B cell (primary cell): ENCODE measurements around the gene FREM2. TPM values are rescaled to one million over a fixed set of nuclear protein-coding genes. Genes with fewer than 3 reads are reported as not detected.

ENCODE experiments used
- ATAC-seq: fragments of 200-7000 bp; cut with Tn5 transposase; one replicate; pipeline ENCODE4 v1.10.0; 2021; ENCODE audit warnings: low read depth, mild to moderate bottlenecking, moderate number of reproducible peaks, moderate library complexity
- CTCF ChIA-PET: fragments of 350-600 bp; sonication (Branson Sonifier 250); formaldehyde crosslinking; loops from one replicate; lab custom pipeline; 2021; ENCODE audit warnings: antibody characterized with exemption, inconsistent platforms; lab: Charles Lee
- POLR2A ChIA-PET: fragments of 350-600 bp; sonication (Branson Sonifier 250); formaldehyde crosslinking; loops from one replicate; lab custom pipeline; 2021; ENCODE audit warnings: antibody characterized with exemption; lab: Charles Lee
- DNase-seq: peaks from one replicate; pipeline ENCODE4 v3.0.0; 2013
- H2AFZ ChIP-seq: 2 replicates; pipeline ENCODE4 v1.6.1; 2012; ENCODE audit warnings: mild to moderate bottlenecking, low read depth, low read length; ENCODE audit not compliant: insufficient read depth, poor library complexity, severe bottlenecking
- H3K27ac ChIP-seq, 2 donors: 1 replicate in 1 of 2; 2 replicates in 1 of 2; pipeline ENCODE4 v1.5.1; 2012 to 2013; ENCODE audit warnings: low read length in 2 of 2, mild to moderate bottlenecking in 2 of 2, moderate library complexity in 1 of 2
- H3K27me3 ChIP-seq, 4 experiments: fragments of 200-600 bp in 1 of 4; sonication (generic) in 1 of 4; replicated peaks in 1 of 4; 1 replicate in 2 of 4; 2 replicates in 2 of 4; pipeline versions ENCODE4 v1.6.1 to v1.7.0; 2013 to 2016; ENCODE audit warnings: low read length in 3 of 4, mild to moderate bottlenecking in 2 of 4, mixed read lengths in 1 of 4, moderate library complexity in 1 of 4; ENCODE audit not compliant: insufficient read depth in 4 of 4, control insufficient read depth in 3 of 4; ENCODE audit errors: control extremely low read depth in 1 of 4
- H3K36me3 ChIP-seq, 2 experiments: replicated peaks in 1 of 2; 1 replicate in 1 of 2; 2 replicates in 1 of 2; pipeline versions ENCODE4 v1.6.1 to v1.7.1; 2013; ENCODE audit warnings: low read length in 1 of 2; ENCODE audit not compliant: insufficient read depth in 2 of 2, control insufficient read depth in 1 of 2; ENCODE audit errors: control extremely low read depth in 1 of 2, extremely low read depth in 1 of 2
- H3K4me1 ChIP-seq, 2 donors: fragments of 200-600 bp in 1 of 2; sonication (generic) in 1 of 2; 1 replicate in 1 of 2; 2 replicates in 1 of 2; pipeline versions ENCODE4 v1.5.1 to v1.6.1; 2013 to 2017; ENCODE audit warnings: low read length in 2 of 2; ENCODE audit not compliant: control insufficient read depth in 2 of 2, insufficient read depth in 2 of 2
- H3K4me2 ChIP-seq: replicated peaks from 2 replicates; pipeline ENCODE3; 2012; ENCODE audit warnings: mild to moderate bottlenecking, low read depth, low read length; ENCODE audit not compliant: poor library complexity, severe bottlenecking
- H3K4me3 ChIP-seq, 5 experiments: fragments of 200-600 bp in 1 of 5; sonication (generic) in 1 of 5; 1 replicate in 3 of 5; 2 replicates in 2 of 5; pipeline versions ENCODE4 v1.5.1 to v1.7.0; 2011 to 2016; ENCODE audit warnings: low read length in 4 of 5, mild to moderate bottlenecking in 4 of 5, low read depth in 2 of 5, control low read depth in 1 of 5, moderate library complexity in 1 of 5; ENCODE audit not compliant: insufficient read depth in 1 of 5; ENCODE audit errors: control extremely low read depth in 1 of 5, extremely low read depth in 1 of 5
- H3K79me2 ChIP-seq: fragments of 200-600 bp; sonication (generic); one replicate; pipeline ENCODE4 v1.6.0; 2016; ENCODE audit warnings: low read length; ENCODE audit not compliant: control insufficient read depth, insufficient read depth
- H3K9ac ChIP-seq: fragments of 200-600 bp; sonication (generic); 2 replicates; pipeline ENCODE4 v1.6.1; 2017; ENCODE audit warnings: mild to moderate bottlenecking, low read length, moderate library complexity
- H3K9me3 ChIP-seq, 3 donors: one replicate each; pipeline versions ENCODE4 v1.6.1 to v1.7.1; 2013; ENCODE audit warnings: low read length in 2 of 3; ENCODE audit not compliant: control insufficient read depth in 2 of 3, insufficient read depth in 1 of 3; ENCODE audit errors: control extremely low read depth in 1 of 3
- H4K20me1 ChIP-seq: 2 replicates; pipeline ENCODE4 v1.6.0; 2012; ENCODE audit warnings: mild to moderate bottlenecking, low read length; ENCODE audit not compliant: insufficient read depth, control insufficient read depth, poor library complexity, severe bottlenecking
- H3K27ac Mint-ChIP-seq: one replicate; pipeline ENCODE4 v1.8.0; 2021; ENCODE audit warnings: mixed read lengths
- H3K27me3 Mint-ChIP-seq: one replicate; pipeline ENCODE4 v1.8.0; 2021; ENCODE audit warnings: mixed read lengths
- H3K4me1 Mint-ChIP-seq: one replicate; pipeline ENCODE4 v1.8.0; 2021; ENCODE audit warnings: mixed read lengths
- H3K4me3 Mint-ChIP-seq: one replicate; pipeline ENCODE4 v1.8.0; 2021; ENCODE audit warnings: mixed read lengths
- H3K9me3 Mint-ChIP-seq: one replicate; pipeline ENCODE4 v1.8.0; 2022; ENCODE audit warnings: mixed read lengths; ENCODE audit not compliant: insufficient read depth
- CTCF ChIP-seq: fragments of 200-600 bp; IDR thresholded peaks from one replicate; pipeline ENCODE4 v1.8.0; 2022; ENCODE audit warnings: antibody characterized with exemption, mild to moderate bottlenecking
- EZH2 ChIP-seq: IDR thresholded peaks from 2 replicates; pipeline ENCODE4 v1.6.1; 2012; ENCODE audit warnings: borderline replicate concordance, low read depth, mild to moderate bottlenecking, moderate library complexity, low read length; ENCODE audit not compliant: insufficient read depth, poor library complexity, severe bottlenecking
- WGBS: methylation state at CpG from one replicate; pipeline ENCODE4 v1.1.5; 2013; ENCODE audit warnings: missing lambda C conversion rate; ENCODE audit not compliant: insufficient coverage; 5-methylcytosine and 5-hydroxymethylcytosine counted together
- intact Hi-C: fragments of 100-400 bp; cut with micrococcal nuclease; formaldehyde crosslinking; loops from one replicate; pipeline ENCODE4 v1.10.0; 2022
- polyA plus RNA-seq: library from polyadenylated mRNA; depleted of rRNA; stranded (reverse); fragments of >200 nt; gene quantifications from 2 replicates; pipeline ENCODE4 v1.2.3, GENCODE V29; 2012
- total RNA-seq, 2 donors: library from RNA; stranded (reverse); fragments of 120-200 nt in 1 of 2; gene quantifications; 1 replicate in 1 of 2; 2 replicates in 1 of 2; pipeline versions ENCODE4 v1.2.3 to v1.2.4, GENCODE V29; 2013 to 2022

Gene FREM2
- total and polyA plus RNA-seq, 2 donors (not counting 1 experiment from before 2014, with no cell fraction given): not detected

- ATAC-seq (no peak), DNase-seq (no peak)
- Histone ChIP-seq H4K20me1 (no peaks in the 10 kb centered on the region), H3K79me2 (no peaks in the 10 kb centered on the region), H3K36me3 (no peaks in the 10 kb centered on the region), H3K9ac (no peak overlapping the region), H3K9me3 (peaks cover 0 to 10% (median 0%) of the 10 kb centered on the region in 3 donors), H3K27ac (no peak overlapping the region), H3K4me3 (no peak overlapping the region), H3K27me3 (peaks cover 0 to 20% (median 5%) of the 10 kb centered on the region in 4 experiments), H2AFZ (no peak overlapping the region), H3K4me2 (no peak overlapping the region), H3K4me1 (peaks cover 0 to 4% of the 10 kb centered on the region in 2 donors)
- peaks cover 10% of the 10 kb centered on the region for H3K4me1 Mint-ChIP-seq
- 12% methylated on average over 80 of the region's 80 CpGs for WGBS
- peaks cover 3% of the 10 kb centered on the region for H3K9me3 Mint-ChIP-seq
- no peak overlapping the region for H3K4me3 Mint-ChIP-seq
- no peak overlapping the region for H3K27ac Mint-ChIP-seq
- TF ChIP-seq CTCF (no peak), EZH2 (no peak)
- intact Hi-C loops: no loop called here
- ChIA-PET CTCF (no interaction called here), POLR2A (no interaction called here)
- peaks cover 13% of the 10 kb centered on the region for H3K27me3 Mint-ChIP-seq
These were observed 661 bp downstream of the FREM2 start for GRCh38 chr13:38687246-38688229.

DNA sequence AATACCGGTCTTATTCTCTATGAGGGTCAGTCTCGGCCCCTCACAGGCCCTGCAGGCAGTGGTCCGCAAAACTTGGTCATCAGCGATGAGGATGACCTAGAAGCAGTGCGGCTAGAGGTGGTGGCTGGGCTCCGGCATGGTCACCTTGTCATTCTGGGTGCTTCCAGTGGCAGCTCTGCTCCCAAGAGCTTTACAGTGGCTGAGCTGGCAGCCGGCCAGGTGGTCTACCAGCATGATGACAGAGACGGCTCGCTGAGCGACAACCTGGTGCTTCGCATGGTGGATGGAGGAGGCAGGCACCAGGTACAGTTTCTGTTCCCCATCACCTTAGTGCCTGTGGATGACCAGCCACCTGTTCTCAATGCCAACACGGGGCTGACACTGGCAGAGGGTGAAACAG is 1.8 kb downstream of the FREM2 start:
- Histone ChIP-seq H3K79me2 (no peaks in the 10 kb centered on the region), H3K4me1 (peaks cover 0 to 4% of the 10 kb centered on the region in 2 donors), H3K9me3 (peaks cover 0 to 10% (median 0%) of the 10 kb centered on the region in 3 donors), H3K4me3 (no peak overlapping the region), H2AFZ (no peak overlapping the region), H3K27me3 (peaks cover 0 to 20% (median 4%) of the 10 kb centered on the region in 4 experiments), H3K4me2 (no peak overlapping the region), H4K20me1 (no peaks in the 10 kb centered on the region), H3K36me3 (no peaks in the 10 kb centered on the region), H3K27ac (no peak overlapping the region), H3K9ac (no peak overlapping the region)
- WGBS: 90% methylated on average over 12 of the region's 12 CpGs
- CTCF ChIA-PET: no interaction called here
- Mint-ChIP-seq H3K27ac (no peak overlapping the region), H3K4me3 (no peak overlapping the region), H3K27me3 (peaks cover 11% of the 10 kb centered on the region), H3K9me3 (peaks cover 3% of the 10 kb centered on the region), H3K4me1 (peaks cover 10% of the 10 kb centered on the region)
- intact Hi-C loops: no loop called here
- ATAC-seq (no peak), DNase-seq (no peak)
- POLR2A ChIA-PET: no interaction called here
- no peak for TF ChIP-seq EZH2
- TF ChIP-seq CTCF: no peak
